MCF 10A (cell line): Measurements from ENCODE around the gene CD248. TPM values are rescaled to one million over a fixed set of nuclear protein-coding genes. Genes with fewer than 3 reads are reported as not detected.

Source experiments
- BruUV-seq: library from RNA; stranded (reverse); fragments of 400-500 nt; replicated peaks from 2 replicates; lab custom pipeline; 2021; lab: Mats Ljungman, UMichigan
- CTCF ChIA-PET: fragments of 300-600 bp; sonication (Branson Sonifier 250); formaldehyde crosslinking; extraction: SDS; loops from one replicate; lab custom pipeline; 2021; ENCODE audit warnings: antibody characterized with exemption, inconsistent platforms; lab: Yijun Ruan, JAX
- POLR2A ChIA-PET: fragments of 300-600, 350-650 bp; sonication (Branson Sonifier 250); formaldehyde crosslinking; extraction: SDS; loops from one replicate; lab custom pipeline; 2020; ENCODE audit warnings: antibody characterized with exemption, inconsistent platforms; lab: Yijun Ruan, JAX
- DNase-seq: peaks from one replicate; pipeline ENCODE4 v3.0.0-alpha.2; 2018; ENCODE audit not compliant: unreplicated experiment
- H3K27ac Mint-ChIP-seq: one replicate; pipeline ENCODE4 v1.8.0; 2022; ENCODE audit warnings: mild to moderate bottlenecking, low read depth, mixed read lengths; ENCODE audit not compliant: unreplicated experiment
- H3K27me3 Mint-ChIP-seq: one replicate; pipeline ENCODE4 v1.8.0; 2022; ENCODE audit warnings: mixed read lengths; ENCODE audit not compliant: insufficient read depth, unreplicated experiment
- H3K36me3 Mint-ChIP-seq: one replicate; pipeline ENCODE4 v1.8.0; 2022; ENCODE audit warnings: mild to moderate bottlenecking, moderate library complexity, mixed read lengths; ENCODE audit not compliant: insufficient read depth, unreplicated experiment
- H3K4me1 Mint-ChIP-seq: one replicate; pipeline ENCODE4 v1.8.0; 2022; ENCODE audit warnings: mixed read lengths; ENCODE audit not compliant: insufficient read depth, unreplicated experiment
- H3K4me3 Mint-ChIP-seq: one replicate; pipeline ENCODE4 v1.8.0; 2022; ENCODE audit warnings: mild to moderate bottlenecking, moderate library complexity, mixed read lengths; ENCODE audit not compliant: unreplicated experiment
- H3K9me3 Mint-ChIP-seq: one replicate; pipeline ENCODE4 v1.8.0; 2022; ENCODE audit warnings: mixed read lengths; ENCODE audit not compliant: unreplicated experiment
- intact Hi-C: fragments of 100-400 bp; cut with micrococcal nuclease; formaldehyde crosslinking; loops from 2 replicates; pipeline ENCODE4 v1.14.1; 2022
- total RNA-seq: library from RNA; stranded (reverse); gene quantifications from 2 replicates; pipeline ENCODE4 v1.2.3, GENCODE V29; 2022
- TF ChIP-seq, protein P1 (sequence below): fragments of 200-600 bp; IDR thresholded peaks from one replicate; pipeline ENCODE4 v1.8.0; 2022; ENCODE audit warnings: antibody characterized with exemption, mild to moderate bottlenecking; ENCODE audit not compliant: unreplicated experiment

The CD248 gene
- total RNA-seq, 1 experiment from 2014 or later, result not detected

DNA sequence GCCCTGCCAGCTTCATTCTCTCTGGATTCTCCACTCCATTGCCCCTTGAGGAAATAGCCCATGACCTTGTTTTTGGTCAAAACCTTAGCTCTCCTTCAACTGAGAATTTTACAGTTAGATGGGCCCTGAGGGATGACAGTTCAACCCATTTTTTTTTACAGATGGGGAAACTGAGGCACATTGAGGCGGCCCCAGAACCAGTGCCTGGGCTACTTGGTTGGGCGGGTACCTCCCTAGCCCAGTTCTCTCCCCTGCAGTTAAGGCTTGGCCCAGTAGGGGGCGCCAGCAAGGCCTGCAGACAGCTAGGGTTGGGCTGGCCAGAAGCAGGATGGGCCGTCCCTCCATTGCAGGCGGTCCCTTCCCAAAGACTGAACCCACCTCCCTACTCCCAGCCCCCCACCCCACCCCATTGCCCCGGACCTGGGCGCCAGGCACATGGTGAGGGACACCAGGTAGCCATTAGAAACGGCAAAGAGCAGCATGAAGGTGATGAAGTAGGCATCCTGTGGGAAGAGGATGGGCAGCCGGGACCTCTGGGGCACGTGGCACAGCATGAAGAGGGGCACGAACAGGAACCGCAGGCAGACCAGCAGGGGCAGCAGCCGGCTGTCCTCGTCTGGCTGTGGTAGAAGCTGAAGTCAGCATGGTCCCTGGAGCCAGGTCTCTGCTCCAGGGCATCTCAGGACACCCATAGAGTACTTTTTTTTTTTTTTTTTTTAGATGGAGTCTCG lies 47.1 kb upstream of the CD248 start:
- DNase-seq, result peak; percentile 47
- BruUV-seq, result no TSS peak
- Mint-ChIP-seq H3K27ac (no peak overlapping the region), H3K9me3 (no peaks in the 10 kb centered on the region), H3K36me3 (peaks cover 14% of the 10 kb centered on the region), H3K4me1 (no peaks in the 10 kb centered on the region), H3K27me3 (no peaks in the 10 kb centered on the region), H3K4me3 (no peak overlapping the region)
- TF ChIP-seq, protein P1, sequence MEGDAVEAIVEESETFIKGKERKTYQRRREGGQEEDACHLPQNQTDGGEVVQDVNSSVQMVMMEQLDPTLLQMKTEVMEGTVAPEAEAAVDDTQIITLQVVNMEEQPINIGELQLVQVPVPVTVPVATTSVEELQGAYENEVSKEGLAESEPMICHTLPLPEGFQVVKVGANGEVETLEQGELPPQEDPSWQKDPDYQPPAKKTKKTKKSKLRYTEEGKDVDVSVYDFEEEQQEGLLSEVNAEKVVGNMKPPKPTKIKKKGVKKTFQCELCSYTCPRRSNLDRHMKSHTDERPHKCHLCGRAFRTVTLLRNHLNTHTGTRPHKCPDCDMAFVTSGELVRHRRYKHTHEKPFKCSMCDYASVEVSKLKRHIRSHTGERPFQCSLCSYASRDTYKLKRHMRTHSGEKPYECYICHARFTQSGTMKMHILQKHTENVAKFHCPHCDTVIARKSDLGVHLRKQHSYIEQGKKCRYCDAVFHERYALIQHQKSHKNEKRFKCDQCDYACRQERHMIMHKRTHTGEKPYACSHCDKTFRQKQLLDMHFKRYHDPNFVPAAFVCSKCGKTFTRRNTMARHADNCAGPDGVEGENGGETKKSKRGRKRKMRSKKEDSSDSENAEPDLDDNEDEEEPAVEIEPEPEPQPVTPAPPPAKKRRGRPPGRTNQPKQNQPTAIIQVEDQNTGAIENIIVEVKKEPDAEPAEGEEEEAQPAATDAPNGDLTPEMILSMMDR, result peak; percentile 72
- POLR2A ChIA-PET, result interaction anchor here (1.4 to 2.5 kb wide), 3 partner anchors 8 to 25 kb away, joined by 4 to 11 read pairs (median 6); partner anchors contain the start of gene BRMS1
- CTCF ChIA-PET, result interaction anchor here (0.6 to 1.5 kb wide), 11 partner anchors 8 to 515 kb away, joined by 3 to 5 read pairs (median 3); partner anchors contain the start of genes BRMS1 and SLC29A2
- intact Hi-C loops, result no loop called here

DNA sequence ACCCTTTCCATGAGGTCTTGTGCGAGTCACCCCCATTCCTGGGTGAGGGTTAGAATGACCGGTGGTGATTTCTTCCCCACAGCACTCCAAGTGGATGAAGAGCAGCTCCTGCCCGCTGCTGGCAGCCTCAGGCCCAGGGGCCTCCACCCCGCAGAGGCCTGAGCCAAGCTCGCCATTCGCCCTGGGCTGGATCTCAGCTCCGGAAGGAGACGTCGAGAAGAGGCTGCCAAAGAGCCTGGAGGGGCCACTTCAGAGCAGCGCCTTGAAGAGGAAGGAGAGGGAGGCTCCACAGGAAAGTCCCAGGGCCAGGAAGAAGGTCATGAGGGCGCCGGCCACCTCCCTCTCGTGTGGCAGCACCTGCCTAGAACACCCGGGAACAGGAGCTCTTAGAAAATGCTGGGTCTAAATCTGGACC lies 46.4 kb upstream of the CD248 start:
- no TSS peak for BruUV-seq
- Mint-ChIP-seq H3K36me3 (peaks cover 18% of the 10 kb centered on the region), H3K9me3 (no peaks in the 10 kb centered on the region), H3K27me3 (no peaks in the 10 kb centered on the region), H3K4me3 (no peak overlapping the region), H3K4me1 (no peaks in the 10 kb centered on the region), H3K27ac (no peak overlapping the region)
- POLR2A ChIA-PET, result interaction anchor here (1.4 to 2.5 kb wide), 2 partner anchors 9 to 19 kb away, joined by 6 to 11 read pairs; partner anchors contain the start of gene BRMS1
- intact Hi-C loops, result no loop called here
- CTCF ChIA-PET, result interaction anchor here (0.6 to 1.5 kb wide), 10 partner anchors 9 to 516 kb away, joined by 3 to 5 read pairs (median 3); partner anchors contain the start of genes BRMS1 and SLC29A2
- TF ChIP-seq, protein P1, result no peak
- no peak for DNase-seq

DNA sequence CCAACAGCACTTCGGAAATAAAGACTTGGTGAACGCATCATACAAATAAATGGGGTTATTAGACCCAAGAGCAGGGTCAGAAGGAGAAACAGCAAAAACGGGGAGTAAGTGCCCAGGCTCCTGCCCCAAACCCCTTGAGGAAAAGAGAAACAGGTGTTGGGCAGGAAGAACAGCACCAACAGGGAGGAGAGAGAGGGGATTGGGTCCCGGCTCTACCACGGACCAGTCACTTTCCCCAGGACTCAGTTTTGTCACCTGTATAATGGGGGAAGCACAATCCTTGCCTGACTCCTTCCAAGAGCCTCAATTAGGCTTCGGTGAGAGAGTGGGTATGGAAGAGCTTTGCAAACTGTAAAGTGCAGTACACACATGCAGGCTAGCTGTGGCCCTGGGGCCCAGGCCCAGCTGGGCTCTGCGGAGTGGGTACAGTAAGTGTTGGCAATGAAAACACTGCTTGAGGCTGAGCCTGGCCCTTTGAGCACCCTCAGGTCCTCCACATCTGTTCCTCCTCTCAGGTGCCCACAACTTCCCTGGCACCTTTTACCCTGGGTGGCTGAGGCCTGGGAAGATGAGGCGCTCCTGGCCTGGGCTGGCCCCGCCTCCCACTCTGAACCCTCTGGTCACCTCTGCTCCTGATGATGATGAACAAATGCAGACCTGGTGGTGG lies 45.8 kb upstream of the CD248 start:
- peaks cover 23% of the 10 kb centered on the region for H3K36me3 Mint-ChIP-seq
- DNase-seq, result no peak
- ChIA-PET POLR2A (interaction anchor here (1.4 to 2.5 kb wide), 2 partner anchors 10 to 18 kb away, joined by 6 to 11 read pairs; partner anchors contain the start of gene BRMS1), CTCF (interaction anchor here (0.6 to 1.5 kb wide), 6 partner anchors 12 to 316 kb away, joined by 3 to 5 read pairs (median 4); partner anchors contain the start of gene BRMS1)
- no peaks in the 10 kb centered on the region for H3K9me3 Mint-ChIP-seq
- H3K4me3 Mint-ChIP-seq, result no peak overlapping the region
- H3K27me3 Mint-ChIP-seq, result no peaks in the 10 kb centered on the region
- H3K27ac Mint-ChIP-seq, result no peak overlapping the region
- H3K4me1 Mint-ChIP-seq, result no peaks in the 10 kb centered on the region
- TF ChIP-seq, protein P1, result no peak
- intact Hi-C loops, result no loop called here
- BruUV-seq, result no TSS peak
